Measurements from ENCODE around the gene RTEL1.

DNA sequence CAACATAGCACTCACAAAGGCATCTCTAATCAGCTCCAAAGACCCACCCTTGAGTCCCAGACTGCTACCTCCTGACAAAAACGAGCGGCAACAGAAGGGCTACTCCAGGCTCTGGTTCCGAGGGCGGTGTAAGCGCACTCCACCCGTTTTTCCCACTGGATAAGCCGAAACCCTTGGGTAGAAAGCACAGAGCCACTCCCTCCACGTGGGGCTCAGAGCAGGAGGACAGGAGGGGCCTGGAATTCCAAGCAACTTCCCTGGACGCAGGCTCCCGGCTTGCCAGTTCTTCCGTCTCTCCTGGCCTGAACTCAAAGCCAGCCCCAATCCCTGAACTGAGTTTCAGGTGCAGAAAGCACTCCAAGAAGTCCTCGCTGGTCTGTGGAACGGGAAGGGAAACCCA lies 38.6 kb upstream of the RTEL1 start:
- no peak for TF ChIP-seq CTCF (IDR thresholded peaks at IDR 0.05)
- peak in 1 of 2 donors; percentile 41 for TF ChIP-seq POLR2A (IDR thresholded peaks at IDR 0.05)
